Immature natural killer cell (primary cell): ENCODE measurements around the gene CRYBG2. TPM values are rescaled to one million over a fixed set of nuclear protein-coding genes. Genes with fewer than 3 reads are reported as not detected.

Experiments used
- DNase-seq, 3 donors: peaks; one replicate each; pipeline ENCODE4 v3.0.0; 2022; ENCODE audit warnings: mixed read lengths in 1 of 3
- H3K27ac Mint-ChIP-seq, 6 donors: one replicate each; pipeline ENCODE4 v1.8.0; 2020; ENCODE audit warnings: mixed read lengths in 6 of 6, mild to moderate bottlenecking in 5 of 6, inconsistent platforms in 4 of 6, moderate library complexity in 3 of 6
- H3K27me3 Mint-ChIP-seq, 3 donors: one replicate each; pipeline ENCODE4 v1.8.0; 2020 to 2021; ENCODE audit warnings: low read depth in 3 of 3, mild to moderate bottlenecking in 3 of 3, mixed read lengths in 3 of 3, moderate library complexity in 3 of 3, inconsistent platforms in 1 of 3
- H3K36me3 Mint-ChIP-seq, 3 donors: one replicate each; pipeline ENCODE4 v1.8.0; 2020; ENCODE audit warnings: mixed read lengths in 3 of 3, inconsistent platforms in 2 of 3, mild to moderate bottlenecking in 2 of 3
- H3K4me1 Mint-ChIP-seq, 2 donors: one replicate each; pipeline ENCODE4 v1.8.0; 2020; ENCODE audit warnings: inconsistent platforms in 2 of 2, mild to moderate bottlenecking in 2 of 2, mixed read lengths in 2 of 2, moderate library complexity in 1 of 2
- H3K4me3 Mint-ChIP-seq, 5 donors: one replicate each; pipeline ENCODE4 v1.8.0; 2020; ENCODE audit warnings: mild to moderate bottlenecking in 5 of 5, mixed read lengths in 5 of 5, inconsistent platforms in 3 of 5, moderate library complexity in 3 of 5
- H3K9me3 Mint-ChIP-seq, 6 donors: one replicate each; pipeline ENCODE4 v1.8.0; 2020; ENCODE audit warnings: mild to moderate bottlenecking in 6 of 6, mixed read lengths in 6 of 6, inconsistent platforms in 4 of 6, moderate library complexity in 3 of 6
- polyA plus RNA-seq, 3 donors: library from polyadenylated mRNA; unstranded; fragments of 300-500 nt; fragmentation: Illumina TruSeq; gene quantifications; one replicate each; pipeline ENCODE4 v1.2.3, GENCODE V29; 2021

Gene CRYBG2
- polyA plus RNA-seq, 3 donors from 2014 or later = 1.2 to 1.3 TPM; not detected in 1

GRCh38 chr1:26289158-26290059 lies 64.5 kb downstream of the CRYBG2 start:
- DNase-seq = peak in 2 of 3 donors; percentile 51 to 53
- H3K4me3 Mint-ChIP-seq = peak overlapping the region; percentile 78 to 93 (median 83)
- H3K36me3 Mint-ChIP-seq = peaks cover 0 to 3% (median 0%) of the 10 kb centered on the region in 3 donors
- H3K27ac Mint-ChIP-seq = peak overlapping the region; percentile 92 to 99 (median 96)
- peaks cover 1 to 8% (median 5%) of the 10 kb centered on the region in 3 donors for H3K27me3 Mint-ChIP-seq
- H3K9me3 Mint-ChIP-seq = no peaks in the 10 kb centered on the region
- H3K4me1 Mint-ChIP-seq = peaks cover 65 to 70% of the 10 kb centered on the region in 2 donors

DNA sequence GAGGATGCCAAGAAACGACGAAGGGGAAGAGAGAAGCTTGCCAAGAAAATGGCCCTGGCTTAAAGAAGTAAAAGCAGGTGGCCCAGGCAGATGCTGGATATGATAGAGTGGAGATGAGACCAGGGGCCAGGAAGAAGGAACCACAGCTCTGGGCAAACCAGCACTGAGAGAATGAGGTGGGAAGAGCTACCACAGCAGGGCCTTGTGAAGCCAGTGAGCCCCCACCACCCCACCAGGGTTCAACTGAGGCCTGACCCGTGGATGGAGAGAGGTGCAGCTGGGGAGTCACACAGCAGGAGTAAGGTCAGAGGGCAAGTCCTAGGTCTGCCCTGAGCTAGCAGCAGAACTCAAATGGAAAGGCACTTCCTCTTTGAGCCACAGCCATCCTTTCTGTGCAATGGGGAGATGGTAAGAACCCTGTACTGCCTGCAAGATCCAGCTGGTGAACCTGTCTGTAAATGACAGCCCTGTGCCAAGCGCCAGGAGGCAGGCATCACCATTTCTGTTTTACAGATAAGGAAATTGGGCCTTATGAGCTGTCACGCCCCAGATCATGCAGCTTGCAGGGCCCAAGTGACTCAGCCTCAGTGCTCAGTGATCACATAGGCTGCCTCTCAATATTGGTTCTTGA lies 65.5 kb downstream of the CRYBG2 start:
- peak overlapping the region; percentile 92 to 99 (median 96) for H3K27ac Mint-ChIP-seq

GRCh38 chr1:26287811-26288210 lies 66.1 kb downstream of the CRYBG2 start:
- Mint-ChIP-seq H3K4me3 (peak overlapping the region; percentile 78 to 93 (median 83)), H3K27me3 (peaks cover 5 to 6% (median 6%) of the 10 kb centered on the region in 3 donors), H3K27ac (peak overlapping the region; percentile 92 to 99 (median 96)), H3K36me3 (no peaks in the 10 kb centered on the region), H3K4me1 (peaks cover 81 to 86% of the 10 kb centered on the region in 2 donors), H3K9me3 (no peaks in the 10 kb centered on the region)
- DNase-seq = no peak

More for the DNA sequence above, 65.5 kb downstream of the CRYBG2 start:
- peak in 1 of 3 donors; percentile 27 for DNase-seq
- Mint-ChIP-seq H3K36me3 (peaks cover 0 to 3% (median 0%) of the 10 kb centered on the region in 3 donors), H3K9me3 (no peaks in the 10 kb centered on the region), H3K4me1 (peaks cover 75 to 80% of the 10 kb centered on the region in 2 donors), H3K4me3 (peak overlapping the region; percentile 78 to 93 (median 83)), H3K27me3 (peaks cover 1 to 8% (median 5%) of the 10 kb centered on the region in 3 donors)

DNA sequence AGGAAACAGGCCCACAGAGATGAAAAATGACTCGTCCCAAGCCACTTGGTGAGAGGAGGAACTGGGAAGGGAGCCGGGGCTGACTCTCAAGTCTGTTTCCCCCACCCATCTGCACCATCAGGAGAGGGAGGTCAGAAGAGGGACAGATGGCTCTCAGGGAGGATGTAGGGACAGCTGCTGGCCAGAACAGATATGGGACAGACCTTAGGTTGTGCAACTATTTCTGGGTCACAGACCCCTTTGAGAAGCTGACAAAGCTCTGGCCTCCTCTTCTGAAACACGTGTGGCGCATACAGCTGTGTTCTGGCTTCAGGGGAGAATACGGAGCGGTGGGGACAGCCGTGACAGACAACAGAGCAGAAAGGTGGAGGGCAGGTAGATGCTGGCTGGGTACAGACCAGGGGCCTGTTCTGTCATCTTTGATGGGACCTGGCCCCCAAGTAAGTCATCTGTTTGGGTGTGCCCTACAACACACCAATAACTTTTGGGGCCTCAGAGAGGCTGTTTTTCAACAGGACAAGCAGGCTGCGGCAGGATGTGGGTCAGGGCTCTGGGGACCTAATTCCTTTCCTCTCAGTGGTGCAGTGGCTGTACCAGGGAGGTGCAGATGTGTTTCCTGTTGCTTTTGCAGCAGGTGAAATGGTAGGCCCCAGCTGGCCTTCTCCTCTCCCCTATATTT lies 66.8 kb downstream of the CRYBG2 start:
- Mint-ChIP-seq H3K36me3 (no peaks in the 10 kb centered on the region), H3K4me3 (peak overlapping the region; percentile 78 to 93 (median 83)), H3K27me3 (peaks cover 2 to 6% (median 6%) of the 10 kb centered on the region in 3 donors), H3K9me3 (no peaks in the 10 kb centered on the region), H3K27ac (peak overlapping the region; percentile 92 to 99 (median 96)), H3K4me1 (peaks cover 87 to 91% of the 10 kb centered on the region in 2 donors)
- DNase-seq = peak; percentile 71 to 78 (median 76)

- no peak for DNase-seq
- H3K4me3 Mint-ChIP-seq = peak overlapping the region; percentile 8 to 91 (median 46)
- H3K27ac Mint-ChIP-seq = peak overlapping the region; percentile 81 to 99 (median 96)
- H3K27me3 Mint-ChIP-seq = peaks cover 2 to 8% (median 8%) of the 10 kb centered on the region in 3 donors
- peaks cover 0 to 8% (median 7%) of the 10 kb centered on the region in 3 donors for H3K36me3 Mint-ChIP-seq
- peaks cover 95 to 96% of the 10 kb centered on the region in 2 donors for H3K4me1 Mint-ChIP-seq
- H3K9me3 Mint-ChIP-seq = no peaks in the 10 kb centered on the region
These were observed 67.9 kb downstream of the CRYBG2 start for GRCh38 chr1:26286064-26286416.

DNA sequence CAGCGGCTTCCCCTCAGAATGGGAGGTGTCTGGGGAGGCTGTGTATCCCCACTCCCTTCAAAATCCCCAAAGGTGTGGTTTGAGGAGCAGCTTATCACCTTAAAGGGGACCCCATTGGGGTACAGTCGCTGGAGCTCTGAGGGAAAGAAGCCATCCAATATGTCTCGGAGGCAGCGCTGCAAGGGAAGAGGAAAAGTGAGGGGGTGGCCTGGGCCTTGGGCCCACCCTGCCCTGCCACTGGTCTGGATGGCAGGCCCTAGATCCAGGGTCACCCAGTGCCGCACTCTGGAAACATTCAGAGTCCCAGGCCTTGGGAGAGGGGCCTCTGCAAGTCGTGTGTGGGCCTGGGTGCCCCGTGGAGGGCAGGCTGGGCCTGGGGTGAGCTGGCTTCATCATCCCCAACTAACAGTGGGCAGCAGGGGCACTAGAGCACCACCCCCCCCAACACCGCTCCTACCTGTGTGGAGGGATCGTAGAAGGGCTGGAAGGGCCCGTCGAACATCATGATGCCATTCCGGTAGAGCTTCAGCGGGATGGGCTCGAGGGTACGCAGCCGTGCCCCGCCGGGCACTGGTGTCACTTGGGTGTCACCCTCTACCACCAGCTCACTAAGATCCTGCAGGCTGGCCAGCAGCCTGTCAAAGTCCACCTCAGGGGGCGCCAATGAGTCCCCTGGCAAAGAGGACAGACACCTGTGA lies 68.4 kb downstream of the CRYBG2 start:
- Mint-ChIP-seq H3K27me3 (peaks cover 2 to 9% (median 8%) of the 10 kb centered on the region in 3 donors), H3K4me1 (peaks cover 96 to 98% of the 10 kb centered on the region in 2 donors), H3K4me3 (peak overlapping the region; percentile 51 to 91 (median 67)), H3K36me3 (peaks cover 0 to 9% (median 8%) of the 10 kb centered on the region in 3 donors), H3K27ac (peak overlapping the region; percentile 93 to 99 (median 98)), H3K9me3 (no peaks in the 10 kb centered on the region)
- no peak for DNase-seq

DNA sequence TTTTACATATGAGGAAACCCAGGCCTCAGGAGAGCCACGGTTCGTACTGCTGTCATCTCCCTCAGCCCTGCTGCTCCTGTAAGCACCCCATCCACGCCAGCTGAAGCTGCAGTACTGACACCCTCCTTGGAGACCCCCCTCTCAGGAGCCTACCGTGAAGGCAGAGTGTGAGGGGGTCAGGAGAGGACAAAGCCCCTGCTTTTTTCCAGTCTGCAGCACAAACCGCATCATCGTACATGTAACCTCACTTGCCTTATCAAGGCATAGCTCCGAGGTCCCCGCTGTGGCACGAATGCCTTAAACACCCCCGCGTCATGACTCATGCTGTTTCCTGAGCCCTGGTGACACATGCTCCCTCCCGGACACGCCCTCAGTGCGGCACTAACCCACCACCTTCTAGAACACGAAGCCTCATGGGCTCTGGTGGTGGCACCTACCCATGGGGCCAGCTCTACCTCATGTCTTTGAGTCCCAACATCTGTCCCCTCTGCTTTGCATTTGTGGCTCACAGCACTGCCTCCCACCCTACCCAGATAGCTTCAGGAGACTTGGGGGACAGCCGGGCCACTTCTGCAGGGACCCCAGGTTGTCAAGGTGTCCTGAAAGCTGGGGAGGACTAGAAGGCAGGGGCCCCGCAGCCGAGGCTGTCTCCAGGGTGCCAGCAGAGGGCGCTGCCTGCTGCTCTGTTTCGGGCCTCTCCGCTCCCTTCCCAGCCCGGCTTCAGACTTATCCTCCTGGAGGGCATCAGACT lies 69.2 kb downstream of the CRYBG2 start:
- H3K27ac Mint-ChIP-seq = peak overlapping the region; percentile 81 to 99 (median 98)
- no peaks in the 10 kb centered on the region for H3K9me3 Mint-ChIP-seq
- H3K27me3 Mint-ChIP-seq = peaks cover 4 to 9% (median 9%) of the 10 kb centered on the region in 3 donors
- H3K4me3 Mint-ChIP-seq = peak overlapping the region; percentile 51 to 85 (median 67)
- H3K4me1 Mint-ChIP-seq = peaks cover 91 to 92% of the 10 kb centered on the region in 2 donors
- peak; percentile 84 to 88 (median 86) for DNase-seq
- peaks cover 0 to 9% (median 8%) of the 10 kb centered on the region in 3 donors for H3K36me3 Mint-ChIP-seq

DNA sequence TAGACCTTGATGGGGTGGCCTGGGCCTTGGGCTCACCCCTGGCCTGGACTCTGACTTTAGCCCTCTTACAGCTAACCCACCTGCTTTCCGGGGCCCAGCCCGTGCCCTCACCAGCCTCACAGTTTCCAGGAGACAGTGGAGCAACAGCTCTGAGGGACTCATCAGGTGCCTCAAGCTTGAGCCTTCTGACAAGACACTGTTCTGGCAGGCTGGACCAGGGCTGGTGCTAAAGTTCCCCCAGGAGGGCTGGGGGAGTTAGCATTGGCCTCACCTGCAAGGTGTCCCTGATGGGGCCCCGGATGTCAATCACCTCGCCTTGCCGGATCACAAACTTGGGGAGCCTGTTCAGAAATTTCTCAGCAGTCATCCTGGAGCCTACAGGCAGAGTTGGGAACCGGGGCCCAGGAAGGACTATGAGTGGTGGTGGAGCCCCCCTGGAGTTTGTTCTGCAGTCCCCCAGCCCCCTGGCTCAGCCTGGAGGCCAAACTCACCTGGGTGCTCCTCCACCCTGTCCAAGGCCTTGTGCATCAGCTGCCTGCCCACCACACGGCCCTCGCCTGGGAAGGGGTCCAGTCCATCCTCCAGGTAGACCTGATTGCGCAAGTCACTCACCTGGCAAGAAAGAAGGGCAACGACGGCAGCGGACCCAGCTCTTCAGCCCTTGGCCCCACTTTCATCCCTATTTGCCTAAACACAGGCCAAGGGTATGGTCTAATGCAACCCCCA lies 69.9 kb downstream of the CRYBG2 start:
- peaks cover 4 to 9% (median 9%) of the 10 kb centered on the region in 3 donors for H3K27me3 Mint-ChIP-seq
- no peak for DNase-seq
- no peaks in the 10 kb centered on the region for H3K9me3 Mint-ChIP-seq
- peak overlapping the region; percentile 81 to 99 (median 98) for H3K27ac Mint-ChIP-seq
- peaks cover 91% of the 10 kb centered on the region in 2 donors for H3K4me1 Mint-ChIP-seq
- peaks cover 0 to 9% (median 8%) of the 10 kb centered on the region in 3 donors for H3K36me3 Mint-ChIP-seq
- peak overlapping the region; percentile 51 to 85 (median 67) for H3K4me3 Mint-ChIP-seq

DNA sequence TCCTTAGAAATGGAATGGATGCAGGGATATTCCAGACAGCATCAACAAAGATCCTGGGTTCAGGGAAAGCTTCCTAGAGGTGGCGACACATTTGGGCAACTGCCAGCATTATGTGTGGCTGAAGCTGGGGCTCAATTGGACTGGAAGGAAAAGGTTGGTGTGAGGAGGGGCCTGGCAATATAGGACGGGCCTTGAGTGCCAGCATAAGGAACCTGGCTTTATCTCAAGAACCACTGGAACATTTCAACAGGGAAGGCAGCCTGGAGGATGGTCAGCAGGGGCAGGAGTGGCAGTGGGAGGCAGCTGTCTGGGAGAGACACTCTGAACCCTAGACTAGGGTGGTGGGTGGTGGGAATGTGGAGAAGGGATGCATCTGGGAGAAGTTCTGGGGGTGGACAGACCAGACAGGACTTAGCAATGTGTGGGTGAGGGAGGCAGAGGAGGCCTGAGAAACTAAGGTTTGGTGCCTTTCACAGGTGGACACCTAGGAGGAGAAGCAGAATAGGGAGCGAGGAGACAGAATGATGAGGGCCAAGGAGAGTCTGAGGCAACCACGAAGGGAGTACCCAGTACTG lies 70.6 kb downstream of the CRYBG2 start:
- peak overlapping the region; percentile 31 to 77 (median 66) for H3K4me3 Mint-ChIP-seq
- H3K27ac Mint-ChIP-seq = peak overlapping the region; percentile 81 to 99 (median 98)
- peaks cover 0 to 9% (median 8%) of the 10 kb centered on the region in 3 donors for H3K36me3 Mint-ChIP-seq
- peaks cover 4 to 9% (median 9%) of the 10 kb centered on the region in 3 donors for H3K27me3 Mint-ChIP-seq
- no peaks in the 10 kb centered on the region for H3K9me3 Mint-ChIP-seq
- peaks cover 91% of the 10 kb centered on the region in 2 donors for H3K4me1 Mint-ChIP-seq
- DNase-seq = no peak

DNA sequence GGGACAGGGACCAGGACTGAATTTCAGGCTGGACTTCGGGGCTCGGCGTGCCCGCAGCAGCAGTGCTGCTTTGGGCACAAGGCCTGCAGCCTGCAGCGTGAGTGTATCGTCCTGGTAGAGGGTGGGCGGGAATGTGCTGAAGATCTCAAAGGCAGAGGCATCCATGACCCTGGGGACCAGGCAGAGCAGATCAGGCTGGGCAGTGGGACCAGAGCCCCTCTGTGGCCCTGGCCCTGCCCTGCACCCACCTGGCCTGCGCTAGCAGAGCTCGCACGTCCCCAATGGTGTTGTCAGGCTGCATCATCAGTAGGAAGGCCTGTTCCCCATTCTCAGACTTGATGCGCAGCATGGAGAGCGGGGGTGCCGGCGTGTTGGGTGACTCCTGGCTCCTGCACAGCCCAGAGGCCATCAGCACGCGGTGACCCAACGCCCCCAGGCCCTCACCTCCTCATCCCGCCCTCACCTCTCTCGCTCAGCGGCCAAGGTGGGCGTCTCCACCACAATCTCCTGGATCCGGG lies 71.5 kb downstream of the CRYBG2 start:
- Mint-ChIP-seq H3K4me1 (peaks cover 91% of the 10 kb centered on the region in 2 donors), H3K9me3 (no peaks in the 10 kb centered on the region), H3K36me3 (peaks cover 0 to 9% (median 8%) of the 10 kb centered on the region in 3 donors), H3K4me3 (peak overlapping the region in 3 of 5 donors; percentile 47 to 74 (median 54)), H3K27me3 (peaks cover 4 to 9% (median 9%) of the 10 kb centered on the region in 3 donors), H3K27ac (peak overlapping the region; percentile 81 to 99 (median 98))
- DNase-seq = no peak

- no peak for DNase-seq
- Mint-ChIP-seq H3K4me3 (peak overlapping the region; percentile 81 to 90 (median 89)), H3K27me3 (peaks cover 5 to 9% (median 7%) of the 10 kb centered on the region in 3 donors), H3K9me3 (no peaks in the 10 kb centered on the region), H3K27ac (peak overlapping the region; percentile 85 to 99 (median 93)), H3K36me3 (peaks cover 0 to 9% (median 8%) of the 10 kb centered on the region in 3 donors), H3K4me1 (peaks cover 91% of the 10 kb centered on the region in 2 donors)
These were observed 72.0 kb downstream of the CRYBG2 start for GRCh38 chr1:26281971-26282370.
